Left ventricle myocardium superior (tissue), 1 donor: ENCODE data around the gene NARF. TPM values are rescaled to one million over a fixed set of nuclear protein-coding genes. Genes with fewer than 3 reads are reported as not detected.
A peak's percentile ranks its signal among the peaks of the same experiment; 100 is the strongest.

Experiments
- ATAC-seq: fragments of 200-7000 bp; cut with Tn5 transposase; one replicate; pipeline ENCODE4 v1.9.1; 2020; ENCODE audit warnings: mild to moderate bottlenecking, moderate library complexity
- DNase-seq: peaks from one replicate; pipeline ENCODE4 v3.0.0-alpha.2; 2020
- intact Hi-C: fragments of 100-400 bp; cut with micrococcal nuclease; formaldehyde crosslinking; loops from one replicate; pipeline ENCODE4 v1.11.0; 2022
- total RNA-seq: library from RNA; stranded (reverse); fragmentation: NEBNext Ultra II Directional; extraction: Animal tissue kit (Norgen Biotek cat#: 25700); gene quantifications from one replicate; pipeline ENCODE4 v1.2.1, GENCODE V29; 2021
- donor health status: DM: no; HTN: yes; CAD: no; lungs with severe emphysema.

The NARF gene
- total RNA-seq, 1 donor from 2014 or later = 90.4 TPM

DNA sequence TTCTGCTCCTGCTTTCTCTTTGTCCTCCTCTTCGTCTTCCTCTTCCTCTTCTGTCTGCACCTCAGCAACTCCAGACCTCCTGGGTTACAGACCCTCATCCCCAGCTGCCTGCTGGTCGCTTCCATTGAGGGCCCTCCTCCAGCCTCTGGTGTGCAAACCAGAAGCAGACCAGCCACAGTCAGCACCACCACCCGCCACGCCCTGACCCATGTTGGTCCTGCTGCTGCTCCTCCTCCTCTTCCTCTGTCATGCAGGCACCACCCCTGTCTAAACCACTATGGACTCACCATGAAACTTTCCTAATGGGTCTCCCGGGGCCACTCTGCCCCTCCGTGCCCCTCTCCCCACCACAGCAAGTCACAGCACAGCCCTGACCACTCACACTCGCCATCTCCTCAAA is 28.7 kb upstream of the NARF start:
- DNase-seq (no peak), ATAC-seq (no peak)
- intact Hi-C loops = no loop called here

- ATAC-seq = no peak
- DNase-seq = no peak
- intact Hi-C loops = no loop called here
Observed at GRCh38 chr17:82432017-82432416, 26.5 kb upstream of the NARF start.

GRCh38 chr17:82433560-82434215 is 24.9 kb upstream of the NARF start:
- DNase-seq = no peak

GRCh38 chr17:82434216-82434565 is 24.4 kb upstream of the NARF start:
- intact Hi-C loops = no loop called here
- DNase-seq (no peak), ATAC-seq (no peak)

More at GRCh38 chr17:82433560-82434215, 24.9 kb upstream of the NARF start:
- intact Hi-C loops = no loop called here
- ATAC-seq = no peak

DNA sequence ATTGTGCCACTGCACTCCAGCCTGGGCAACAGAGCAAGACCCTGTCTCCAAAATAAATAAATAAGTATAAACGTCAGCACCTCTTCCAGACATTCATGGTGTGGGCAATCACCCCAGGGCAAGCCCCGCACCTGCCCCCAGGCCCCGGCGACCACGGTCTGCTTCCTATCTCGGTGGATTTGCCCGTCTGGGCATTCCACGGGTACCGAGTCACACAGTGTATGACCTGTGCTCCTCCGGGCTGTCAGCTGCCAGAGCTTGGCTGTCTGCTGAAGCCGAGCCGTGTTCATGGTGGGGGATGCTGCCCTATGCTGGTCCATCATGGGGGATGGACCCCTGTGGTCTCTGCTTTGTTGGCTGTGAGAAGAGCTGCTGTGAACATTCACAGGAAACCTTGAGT is 23.4 kb upstream of the NARF start:
- ATAC-seq (no peak), DNase-seq (no peak)
- intact Hi-C loops = no loop called here

DNA sequence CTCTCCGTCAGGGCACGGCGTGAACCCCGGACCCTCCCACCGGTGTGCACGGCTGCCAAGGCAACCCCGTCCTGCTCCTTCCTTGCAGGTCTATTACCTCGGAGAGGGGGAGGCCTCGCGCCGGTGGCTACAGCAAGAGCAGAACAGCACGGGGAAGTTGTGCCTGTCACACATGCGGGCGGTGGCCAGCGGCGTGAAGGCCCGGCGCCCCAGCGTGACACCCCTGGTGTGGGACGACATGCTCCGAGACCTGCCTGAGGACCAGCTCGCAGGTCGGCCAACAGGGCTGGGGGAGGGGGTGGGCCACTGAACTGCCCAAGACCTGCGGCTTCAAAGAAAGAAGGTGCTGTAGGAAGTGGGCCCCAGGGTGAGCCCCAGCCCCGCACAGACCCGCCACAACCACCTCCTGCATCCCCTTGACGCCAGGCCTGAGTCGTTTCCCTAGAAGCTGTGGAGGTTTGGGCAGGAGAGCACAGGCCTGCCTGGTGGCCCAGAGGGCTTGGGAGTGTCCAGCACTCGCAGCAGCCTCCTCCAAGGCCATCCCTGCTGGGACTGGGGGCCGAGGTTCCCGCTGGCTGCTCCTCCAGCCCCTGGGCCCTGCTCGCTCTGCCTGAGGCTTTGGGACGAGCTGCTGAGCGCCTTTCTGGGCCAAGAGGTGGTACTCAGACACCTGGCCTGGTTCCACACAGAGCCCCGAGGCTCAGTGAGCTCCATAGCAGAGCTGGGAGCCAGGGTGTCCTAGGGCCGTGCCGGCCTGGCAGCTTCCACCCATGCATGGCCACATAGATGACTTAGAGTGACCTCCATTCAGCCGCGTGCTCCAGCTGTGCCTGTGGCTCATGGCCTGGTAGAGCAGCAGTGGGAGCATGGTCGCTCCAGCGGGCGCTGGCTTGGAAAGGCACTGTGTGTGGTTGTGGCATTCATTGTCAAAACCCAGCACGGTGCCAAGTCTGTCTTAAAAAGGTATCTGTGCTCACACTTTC is 22.6 kb upstream of the NARF start:
- no peak for DNase-seq
- intact Hi-C loops = no loop called here
- no peak for ATAC-seq

DNA sequence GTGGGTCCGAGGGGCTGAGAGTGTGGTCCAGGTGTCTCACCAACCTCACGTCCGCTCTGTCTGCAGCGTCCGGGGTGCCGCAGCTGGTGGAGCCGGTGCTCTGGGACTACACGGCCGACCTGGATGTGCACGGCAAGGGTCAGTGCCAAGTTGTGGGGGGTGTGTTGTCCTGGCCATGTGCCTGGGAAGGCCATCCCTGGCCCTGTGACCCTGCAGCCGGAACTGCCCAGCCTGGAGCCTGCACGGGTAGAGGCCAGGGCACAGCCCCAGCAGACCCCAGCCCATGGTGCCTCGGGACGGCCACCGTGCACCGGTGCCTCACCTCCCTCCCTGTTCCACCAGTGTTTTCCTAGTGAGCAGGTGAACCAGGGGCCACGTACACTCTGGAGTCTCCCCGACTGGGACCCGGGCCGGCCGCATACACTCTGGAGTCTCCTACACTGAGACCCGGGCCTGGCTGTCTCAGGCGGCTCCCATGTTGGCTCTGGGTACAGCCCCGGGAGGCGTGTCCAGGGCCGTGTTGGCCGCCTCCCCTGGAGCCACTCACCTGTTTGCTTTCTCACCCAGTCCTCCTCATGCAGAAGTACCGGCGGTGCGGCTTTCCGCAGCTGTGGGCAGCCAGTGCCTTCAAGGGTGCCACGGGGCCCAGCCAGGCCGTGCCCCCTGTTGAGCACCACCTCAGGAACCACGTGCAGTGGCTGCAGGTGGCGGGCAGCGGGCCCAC is 21.8 kb upstream of the NARF start:
- no peak for DNase-seq
- ATAC-seq = no peak
- intact Hi-C loops = no loop called here

- ATAC-seq (no peak), DNase-seq (no peak)
- intact Hi-C loops = no loop called here
Observed at GRCh38 chr17:82437325-82437668, 21.2 kb upstream of the NARF start.

DNA sequence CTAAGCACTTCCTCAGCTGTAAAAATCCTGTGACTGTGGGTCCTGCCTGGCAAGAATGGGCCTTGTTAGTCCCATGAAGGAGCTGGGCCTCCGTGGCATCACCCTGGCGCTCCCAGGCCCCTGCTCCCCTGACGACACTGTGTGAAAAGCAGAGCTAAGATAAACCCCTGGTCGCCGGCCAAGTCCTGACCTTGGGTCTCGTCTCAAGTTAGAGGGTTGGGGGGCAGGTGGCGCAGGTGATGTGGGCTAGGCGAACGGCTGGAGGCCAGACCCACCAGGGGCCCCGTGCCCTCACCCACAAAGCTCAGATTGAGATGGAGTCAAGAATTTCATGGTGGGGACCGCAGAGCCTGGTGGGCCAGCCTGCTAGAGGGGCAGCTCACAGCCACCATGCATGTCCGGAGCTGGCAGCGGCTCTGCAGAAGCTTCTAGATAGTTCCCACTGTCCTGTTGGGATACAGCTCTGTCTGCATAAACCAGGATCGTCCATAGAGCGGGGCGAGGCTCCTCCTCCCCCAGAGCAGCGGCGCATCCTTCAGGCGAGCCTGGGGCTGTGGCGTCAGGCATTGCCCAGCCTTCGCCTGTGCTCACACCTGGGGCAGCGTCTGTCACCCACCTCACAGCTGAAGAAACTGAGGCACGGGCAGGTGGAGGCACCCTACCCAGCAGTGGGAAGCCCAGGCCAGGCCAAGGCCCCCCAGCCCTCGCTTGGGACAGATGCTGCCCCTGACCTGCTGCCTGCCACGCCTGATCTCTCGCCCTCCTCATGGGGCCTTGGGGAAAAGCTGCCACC is 19.9 kb upstream of the NARF start:
- intact Hi-C loops = no loop called here
- DNase-seq (no peak), ATAC-seq (no peak)

GRCh38 chr17:82439194-82439828 is 19.2 kb upstream of the NARF start:
- intact Hi-C loops = no loop called here
- DNase-seq (no peak), ATAC-seq (no peak)

- no peak for ATAC-seq
- intact Hi-C loops = no loop called here
- no peak for DNase-seq
Observed at GRCh38 chr17:82439829-82440365, 18.6 kb upstream of the NARF start.

DNA sequence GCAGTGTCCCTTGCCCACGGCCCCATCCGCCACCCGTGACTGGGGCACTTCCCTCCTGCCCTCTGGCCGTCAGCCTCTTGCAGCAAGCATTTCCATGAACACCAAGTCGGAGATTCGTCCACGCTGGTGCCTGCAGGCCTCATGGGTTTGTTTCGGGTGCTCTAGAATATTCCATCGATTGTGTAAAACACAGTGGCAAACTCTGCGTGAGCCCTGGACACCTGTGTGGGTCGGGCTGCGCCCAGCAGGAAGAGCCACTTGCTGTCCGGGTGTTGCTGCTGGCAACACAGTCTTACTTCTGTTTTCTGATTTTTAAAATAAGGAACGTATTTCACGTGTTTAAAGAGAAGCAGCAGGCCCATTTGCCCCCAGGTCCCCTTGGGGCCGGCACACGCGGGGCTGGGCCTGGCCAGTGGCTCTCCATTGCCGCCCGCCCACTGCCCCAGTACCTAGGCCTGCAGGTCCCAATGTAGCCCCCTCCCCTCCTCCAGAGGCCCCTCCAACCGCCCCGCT is 18.0 kb upstream of the NARF start:
- ATAC-seq (peak; percentile 15), DNase-seq (no peak)
- intact Hi-C loops = no loop called here

GRCh38 chr17:82440991-82441627 is 17.4 kb upstream of the NARF start:
- DNase-seq = peak; percentile 61
- intact Hi-C loops = no loop called here
- peak; percentile 28 for ATAC-seq

DNA sequence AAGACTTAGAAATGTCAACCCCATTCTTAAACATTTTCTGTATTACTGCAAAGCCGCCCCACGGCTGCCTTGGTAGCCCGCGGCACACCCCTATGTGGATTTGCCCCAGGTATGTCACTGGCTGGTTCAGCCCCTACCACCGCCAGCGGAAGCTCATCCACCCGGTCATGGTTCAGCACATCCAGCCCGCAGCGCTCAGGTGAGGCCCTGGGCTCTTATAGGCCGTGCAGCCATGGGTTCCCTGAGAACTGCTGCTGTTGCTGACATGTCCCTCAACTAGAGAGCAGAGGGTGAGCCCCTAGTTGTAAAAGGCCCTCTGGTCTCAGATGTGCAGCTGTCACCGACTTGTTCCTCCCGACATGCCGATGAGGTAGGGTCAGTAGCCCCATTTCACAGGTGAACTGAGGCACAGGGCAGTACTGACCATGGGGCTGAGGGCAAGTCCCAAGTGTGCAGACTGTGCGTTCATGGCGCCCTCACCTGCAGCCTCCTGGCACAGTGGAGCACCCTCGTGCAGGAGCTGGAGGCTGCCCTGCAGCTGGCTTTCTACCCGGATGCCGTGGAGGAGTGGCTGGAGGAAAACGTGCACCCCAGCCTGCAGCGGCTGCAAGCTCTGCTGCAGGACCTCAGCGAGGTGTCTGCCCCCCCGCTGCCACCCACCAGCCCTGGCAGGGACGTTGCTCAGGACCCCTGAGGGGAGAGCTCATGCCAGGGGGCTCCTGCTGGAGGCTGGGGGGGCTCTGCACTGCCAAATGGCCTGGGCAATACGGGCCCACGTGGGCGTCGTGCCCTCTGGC is 16.7 kb upstream of the NARF start:
- intact Hi-C loops = no loop called here
- no peak for ATAC-seq
- no peak for DNase-seq

DNA sequence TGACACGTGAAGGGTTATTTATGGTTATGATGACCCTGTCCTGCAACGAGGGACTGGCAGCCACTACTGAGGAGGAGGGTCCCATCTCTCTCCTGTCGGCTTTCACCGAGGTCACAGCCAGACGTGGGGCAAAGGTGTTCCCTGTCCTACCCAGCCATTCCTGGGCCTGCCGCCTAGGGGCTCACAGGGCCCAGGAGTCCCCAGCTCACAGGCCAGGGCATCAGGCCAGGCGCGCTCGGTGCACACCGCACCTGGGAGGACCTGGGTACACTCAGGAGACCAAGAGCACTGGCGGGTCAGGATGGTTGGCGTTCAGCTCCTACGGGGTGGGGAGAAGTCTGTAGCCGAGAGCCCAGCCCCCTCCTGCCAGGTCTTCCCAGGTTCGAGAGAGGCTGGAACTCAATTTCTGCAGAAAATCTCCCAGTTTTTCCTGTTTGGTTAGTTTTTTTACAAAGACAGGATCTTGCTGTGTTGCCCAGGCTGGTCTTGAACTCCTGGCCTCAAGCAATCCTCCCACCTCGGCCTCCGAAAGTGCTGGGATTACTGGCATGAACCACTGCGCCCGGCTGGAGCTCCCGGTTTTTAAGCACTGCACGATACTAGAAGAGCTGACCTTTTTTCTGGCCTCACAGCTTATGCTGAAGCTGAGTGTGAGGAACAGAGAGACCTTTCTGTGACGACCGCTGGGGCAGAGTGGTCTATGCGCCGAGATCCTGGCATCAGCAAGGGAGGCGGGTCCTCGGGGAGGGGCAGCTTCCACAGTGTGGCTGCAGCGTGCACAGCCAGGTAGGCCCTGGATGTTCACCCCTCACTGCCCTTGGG is 15.7 kb upstream of the NARF start:
- no peak for ATAC-seq
- intact Hi-C loops = no loop called here
- no peak for DNase-seq
